ENCODE measurements around the gene STK10.
"Not testable (repeated sequence)": the region's sequence is repeated elsewhere in the genome, so short reads cannot be mapped to it uniquely, and the experiment has no call there.

The STK10 gene

GRCh38 chr5:172160506-172160905 is 27.5 kb downstream of the STK10 start:
- Histone ChIP-seq H3K9me3 (ENCODE audit: low read length) (no peaks in the 10 kb centered on the region), H2AFZ (ENCODE audit: low read length) (no peak overlapping the region), H3K36me3 (ENCODE audit: insufficient read depth, low read length) (peaks cover 30% of the 10 kb centered on the region), H3K27me3 (ENCODE audit: insufficient read depth, low read length) (no peaks in the 10 kb centered on the region), H3K4me1 (ENCODE audit: insufficient read depth, low read length, severe bottlenecking) (peaks cover 48% of the 10 kb centered on the region), H3K9ac (ENCODE audit: low read length) (no peak overlapping the region), H3K4me3 (ENCODE audit: low read depth, low read length, poor library complexity, severe bottlenecking) (no peak overlapping the region), H3K9me2 (ENCODE audit: low read depth, low read length) (no peaks in the 10 kb centered on the region), H3F3A (ENCODE audit: insufficient read depth, low read length) (no peaks in the 10 kb centered on the region), H3K79me2 (ENCODE audit: insufficient read depth, low read length) (0 out of 2 replicates have a peak, but pooled peaks cover 6% of the 10 kb centered on the region), H3K4me2 (ENCODE audit: low read length) (peak overlapping the region; percentile 23; the same call in 1 of the 2 replicates), H3K27ac (ENCODE audit: low read depth, low read length, poor library complexity, severe bottlenecking) (peak overlapping the region; percentile 3), H4K20me1 (ENCODE audit: insufficient read depth, low read length) (no peaks in the 10 kb centered on the region)
- TF ChIP-seq CTCF (IDR thresholded peaks at IDR 0.05; ENCODE audit: low read length) (no peak), EZH2 (IDR thresholded peaks at IDR 0.05; ENCODE audit: borderline replicate concordance, low read length) (no peak)

- Histone ChIP-seq H3K27ac (ENCODE audit: low read depth, low read length, poor library complexity, severe bottlenecking) (peak overlapping the region; percentile 54), H4K20me1 (ENCODE audit: insufficient read depth, low read length) (no peaks in the 10 kb centered on the region), H3F3A (ENCODE audit: insufficient read depth, low read length) (no peaks in the 10 kb centered on the region), H3K4me2 (ENCODE audit: low read length) (no peak overlapping the region), H3K4me3 (ENCODE audit: low read depth, low read length, poor library complexity, severe bottlenecking) (no peak overlapping the region), H3K36me3 (ENCODE audit: insufficient read depth, low read length) (peaks cover 38% of the 10 kb centered on the region), H2AFZ (ENCODE audit: low read length) (no peak overlapping the region), H3K4me1 (ENCODE audit: insufficient read depth, low read length, severe bottlenecking) (peaks cover 33% of the 10 kb centered on the region), H3K9ac (ENCODE audit: low read length) (no peak overlapping the region), H3K27me3 (ENCODE audit: insufficient read depth, low read length) (no peaks in the 10 kb centered on the region), H3K79me2 (ENCODE audit: insufficient read depth, low read length) (0 out of 2 replicates have a peak, but pooled peaks cover 6% of the 10 kb centered on the region), H3K9me2 (ENCODE audit: low read depth, low read length) (no peaks in the 10 kb centered on the region), H3K9me3 (ENCODE audit: low read length) (no peaks in the 10 kb centered on the region)
- TF ChIP-seq CTCF (IDR thresholded peaks at IDR 0.05; ENCODE audit: low read length) (no peak), EZH2 (IDR thresholded peaks at IDR 0.05; ENCODE audit: borderline replicate concordance, low read length) (no peak)
Observed at GRCh38 chr5:172159016-172159415, 29.0 kb downstream of the STK10 start.

GRCh38 chr5:172156541-172156994 is 31.5 kb downstream of the STK10 start:
- H3K27me3 ChIP-seq (ENCODE audit: insufficient read depth, low read length) = no peaks in the 10 kb centered on the region
- 0 out of 2 replicates have a peak, but pooled peaks cover 4% of the 10 kb centered on the region for H3K79me2 ChIP-seq (ENCODE audit: insufficient read depth, low read length)
- no peaks in the 10 kb centered on the region for H3K9me2 ChIP-seq (ENCODE audit: low read depth, low read length)
- H3K4me3 ChIP-seq (ENCODE audit: low read depth, low read length, poor library complexity, severe bottlenecking) = no peak overlapping the region
- H3K4me1 ChIP-seq (ENCODE audit: insufficient read depth, low read length, severe bottlenecking) = peaks cover 19% of the 10 kb centered on the region
- no peaks in the 10 kb centered on the region for H4K20me1 ChIP-seq (ENCODE audit: insufficient read depth, low read length)
- H3K9me3 ChIP-seq (ENCODE audit: low read length) = no peaks in the 10 kb centered on the region
- H3K27ac ChIP-seq (ENCODE audit: low read depth, low read length, poor library complexity, severe bottlenecking) = no peak overlapping the region
- peaks cover 59% of the 10 kb centered on the region for H3K36me3 ChIP-seq (ENCODE audit: insufficient read depth, low read length)
- no peak for TF ChIP-seq CTCF (IDR thresholded peaks at IDR 0.05; ENCODE audit: low read length)
- no peak for TF ChIP-seq EZH2 (IDR thresholded peaks at IDR 0.05; ENCODE audit: borderline replicate concordance, low read length)
- no peak overlapping the region for H3K9ac ChIP-seq (ENCODE audit: low read length)
- H3K4me2 ChIP-seq (ENCODE audit: low read length) = no peak overlapping the region
- no peak overlapping the region for H2AFZ ChIP-seq (ENCODE audit: low read length)
- H3F3A ChIP-seq (ENCODE audit: insufficient read depth, low read length) = no peaks in the 10 kb centered on the region

GRCh38 chr5:172155101-172155500 is 32.9 kb downstream of the STK10 start:
- not testable (repeated sequence) for H3K4me3 ChIP-seq (ENCODE audit: low read depth, low read length, poor library complexity, severe bottlenecking); H3K27ac ChIP-seq (ENCODE audit: low read depth, low read length, poor library complexity, severe bottlenecking); H3K27me3 ChIP-seq (ENCODE audit: insufficient read depth, low read length); H3K9me3 ChIP-seq (ENCODE audit: low read length); H4K20me1 ChIP-seq (ENCODE audit: insufficient read depth, low read length); H2AFZ ChIP-seq (ENCODE audit: low read length); H3F3A ChIP-seq (ENCODE audit: insufficient read depth, low read length); H3K9ac ChIP-seq (ENCODE audit: low read length); H3K79me2 ChIP-seq (ENCODE audit: insufficient read depth, low read length); H3K4me2 ChIP-seq (ENCODE audit: low read length); H3K9me2 ChIP-seq (ENCODE audit: low read depth, low read length)
- peaks cover 22% of the 10 kb centered on the region for H3K4me1 ChIP-seq (ENCODE audit: insufficient read depth, low read length, severe bottlenecking)
- H3K36me3 ChIP-seq (ENCODE audit: insufficient read depth, low read length) = peaks cover 61% of the 10 kb centered on the region
